GM12891 (cell line): ENCODE data around the gene DDO.

Source experiments
- DNase-seq: peaks from one replicate; pipeline ENCODE4 v3.0.0; 2011; ENCODE audit warnings: low spot score; ENCODE audit not compliant: insufficient read length
- FAIRE-seq: peaks from 2 replicates; lab custom pipeline; 2011; peaks lifted over from hg19 to GRCh38; lab: Jason Lieb, UNC
- PAX5 ChIP-seq: IDR thresholded peaks from 2 replicates; pipeline ENCODE4 v1.6.1; 2011; ENCODE audit warnings: low read length, moderate library complexity, mild to moderate bottlenecking; ENCODE audit not compliant: insufficient read depth, severe bottlenecking
- POLR2A ChIP-seq: IDR thresholded peaks from 2 replicates; pipeline ENCODE4 v1.6.1; 2011; ENCODE audit warnings: low read depth, low read length, control low read depth
- POLR2AphosphoS5 ChIP-seq: IDR thresholded peaks from 2 replicates; pipeline ENCODE4 v1.6.1; 2011; ENCODE audit warnings: low read depth, low read length, control low read depth
- POU2F2 ChIP-seq: IDR thresholded peaks from 2 replicates; pipeline ENCODE4 v1.6.1; 2011; ENCODE audit warnings: low read depth, mild to moderate bottlenecking, control low read depth, low read length, moderate library complexity
- SPI1 ChIP-seq: IDR thresholded peaks from 2 replicates; pipeline ENCODE4 v1.6.1; 2011; ENCODE audit warnings: low read depth, low read length, control low read depth
- TAF1 ChIP-seq: IDR thresholded peaks from 2 replicates; pipeline ENCODE4 v1.6.1; 2011; ENCODE audit warnings: low read depth, low read length, control low read depth

DDO gene

DNA sequence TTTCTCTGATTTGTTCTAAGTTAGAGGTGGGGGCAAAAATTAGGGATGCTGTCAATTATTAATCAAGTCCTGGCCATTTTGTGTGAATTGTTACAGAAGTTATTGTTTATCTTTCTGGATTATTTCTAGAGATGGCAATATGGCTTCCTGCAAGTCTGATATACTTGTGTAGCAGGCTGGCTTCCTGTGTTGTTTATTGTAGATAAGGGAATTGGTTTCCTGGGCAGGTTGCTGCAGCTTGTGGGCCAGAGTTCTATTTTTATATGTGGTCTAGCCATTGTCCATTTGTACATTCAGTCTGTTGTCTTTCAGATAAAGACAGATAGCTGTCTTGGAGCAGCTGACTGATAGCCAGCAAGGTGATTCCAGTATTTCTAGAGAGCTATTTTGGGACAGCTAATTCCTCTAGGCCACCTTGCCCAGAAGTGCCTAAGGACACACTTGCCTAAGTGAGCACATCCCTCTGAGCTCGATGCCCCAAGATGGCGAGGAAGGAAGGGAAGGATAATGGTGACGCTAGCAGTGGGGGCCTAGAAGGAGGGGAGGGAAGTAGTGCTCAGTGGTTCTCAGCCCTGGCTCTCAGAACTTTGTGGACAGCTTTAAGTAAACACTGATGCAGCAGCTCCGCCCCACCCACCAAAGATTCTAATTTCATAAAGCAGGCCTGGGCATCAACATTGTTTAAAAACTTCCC lies 25.5 kb downstream of the DDO start:
- FAIRE-seq (no peak), DNase-seq (no peak)
- no peak for TF ChIP-seq POLR2AphosphoS5
- TF ChIP-seq POU2F2, result no peak
- TF ChIP-seq PAX5, result no peak
- TF ChIP-seq SPI1, result no peak
- TF ChIP-seq POLR2A, result no peak
- no peak for TF ChIP-seq TAF1

DNA sequence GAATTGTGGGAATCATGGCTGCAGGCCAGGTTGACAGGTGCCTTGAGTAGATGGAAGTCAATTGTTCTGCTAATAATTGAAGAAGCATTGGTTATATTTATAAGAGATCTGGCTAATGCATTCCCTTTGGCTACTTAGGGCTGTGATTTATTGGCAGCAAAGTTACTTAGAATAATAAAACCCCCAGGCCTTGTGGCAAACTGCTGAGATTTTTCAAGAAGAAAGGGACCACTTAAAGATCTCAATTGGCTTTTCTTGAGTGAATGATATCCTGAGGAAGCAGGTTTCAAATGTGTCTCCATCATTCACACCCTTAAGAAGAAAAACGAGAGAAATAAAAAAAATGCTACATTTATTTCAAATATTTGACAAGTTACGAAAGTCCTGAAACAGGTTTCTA lies 27.4 kb downstream of the DDO start:
- TF ChIP-seq POU2F2 (no peak), POLR2A (no peak), TAF1 (no peak), POLR2AphosphoS5 (no peak), SPI1 (no peak), PAX5 (no peak)
- no peak for DNase-seq
- no peak for FAIRE-seq

DNA sequence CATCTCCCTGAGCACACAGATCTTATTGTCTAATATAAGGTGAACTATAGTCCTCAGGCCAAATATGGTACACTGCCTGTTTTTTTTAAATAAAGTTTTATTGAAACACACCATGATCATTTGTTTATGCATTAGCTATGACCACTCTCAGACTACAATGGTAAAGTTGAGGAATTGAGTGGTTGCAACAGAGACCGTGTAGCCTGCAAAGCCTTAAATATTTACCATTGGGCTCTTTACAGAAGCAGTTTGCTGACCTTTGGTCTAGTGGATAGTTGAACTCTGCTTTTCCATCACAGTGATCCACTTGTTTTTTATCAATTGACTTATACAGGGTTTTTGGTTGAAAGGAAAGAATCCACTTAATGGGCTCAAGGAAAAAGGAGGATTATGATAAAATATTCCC lies 29.9 kb downstream of the DDO start:
- DNase-seq (no peak), FAIRE-seq (no peak)
- TF ChIP-seq POLR2A (no peak), POLR2AphosphoS5 (no peak), TAF1 (no peak), SPI1 (no peak), POU2F2 (no peak), PAX5 (no peak)

DNA sequence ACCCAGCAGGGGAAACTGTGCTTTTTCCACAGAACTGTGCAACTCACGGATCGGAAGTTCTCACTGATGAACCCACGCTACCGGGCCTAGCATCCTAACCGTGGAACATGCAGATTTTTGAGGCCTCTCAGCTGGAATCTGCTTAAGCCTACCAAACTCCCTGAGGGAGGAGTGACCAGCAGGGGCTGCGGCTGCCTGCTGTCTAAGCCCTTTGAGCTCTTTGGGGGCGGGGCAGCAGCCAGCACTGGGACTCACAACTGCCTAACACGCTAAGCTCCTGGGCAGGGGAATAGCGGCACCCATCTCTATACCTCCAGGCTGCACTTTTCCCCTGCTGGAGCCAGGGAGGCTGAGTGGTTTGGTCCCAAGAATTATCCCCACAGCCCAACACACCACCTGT lies 36.8 kb downstream of the DDO start:
- TF ChIP-seq SPI1 (no peak), POLR2AphosphoS5 (no peak), POU2F2 (no peak)
- DNase-seq, result no peak
- no peak for FAIRE-seq

DNA sequence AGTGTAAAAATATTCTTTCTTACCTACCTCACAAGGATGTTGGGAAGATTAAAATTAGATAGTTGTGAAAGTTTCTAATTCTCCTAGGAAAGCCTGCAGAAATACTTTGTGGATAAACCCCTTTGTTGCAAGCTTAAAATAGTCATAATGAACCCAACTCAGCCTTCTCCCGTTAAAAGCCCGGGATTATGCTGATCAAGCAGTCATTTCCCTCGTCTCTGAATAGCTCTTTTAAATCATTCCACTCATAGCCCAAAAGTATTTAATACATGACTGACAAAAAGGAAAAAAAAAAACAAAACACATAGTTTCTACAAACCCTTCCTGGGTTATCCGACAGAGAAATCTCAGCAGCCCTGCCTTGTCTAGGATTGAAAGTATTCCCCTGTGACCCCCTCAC lies 46.3 kb downstream of the DDO start:
- TF ChIP-seq SPI1 (no peak), PAX5 (no peak), TAF1 (no peak)
- no peak for DNase-seq
- FAIRE-seq, result no peak

DNA sequence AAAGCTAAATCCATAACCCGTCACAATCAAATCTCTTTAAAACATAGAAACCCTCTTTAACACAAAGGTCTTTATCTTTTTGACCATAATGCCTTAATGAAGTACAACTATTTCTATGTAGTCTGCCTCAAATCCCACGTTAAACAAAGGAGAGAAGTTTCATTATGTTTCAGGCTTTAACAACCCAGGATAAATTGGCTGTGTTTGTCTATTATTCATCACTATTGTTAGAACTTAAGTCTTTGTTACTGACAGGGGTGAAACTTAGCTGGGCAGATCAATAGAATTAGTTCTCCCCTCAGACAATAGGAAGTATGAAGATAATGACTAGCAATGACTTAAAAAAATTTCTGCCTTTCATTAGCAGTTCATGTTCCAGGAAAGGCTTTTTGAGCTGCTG lies 47.1 kb downstream of the DDO start:
- TF ChIP-seq SPI1 (no peak), POLR2A (no peak), POLR2AphosphoS5 (no peak), POU2F2 (no peak), PAX5 (no peak), TAF1 (no peak)
- DNase-seq (no peak), FAIRE-seq (no peak)

DNA sequence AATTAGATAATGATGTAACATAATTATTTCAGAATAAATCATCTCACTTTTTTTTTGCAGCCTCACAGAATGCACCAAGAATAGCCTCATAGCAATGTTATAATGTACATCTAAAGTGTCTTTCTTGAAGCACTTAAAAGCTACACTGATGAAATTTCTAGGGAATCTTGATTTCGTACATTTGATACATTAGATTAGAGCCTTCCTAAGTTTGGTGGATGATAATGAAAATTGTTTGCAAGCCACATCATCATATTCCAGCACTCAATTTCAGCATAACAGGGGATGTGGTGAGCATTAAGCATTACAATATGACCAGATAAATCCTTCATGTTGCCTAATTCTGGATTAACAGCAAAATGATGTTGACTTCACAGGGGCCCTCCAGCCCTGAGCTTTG lies 47.5 kb downstream of the DDO start:
- DNase-seq (no peak), FAIRE-seq (no peak)
- TF ChIP-seq POLR2AphosphoS5, result no peak
- no peak for TF ChIP-seq PAX5
- no peak for TF ChIP-seq TAF1

DNA sequence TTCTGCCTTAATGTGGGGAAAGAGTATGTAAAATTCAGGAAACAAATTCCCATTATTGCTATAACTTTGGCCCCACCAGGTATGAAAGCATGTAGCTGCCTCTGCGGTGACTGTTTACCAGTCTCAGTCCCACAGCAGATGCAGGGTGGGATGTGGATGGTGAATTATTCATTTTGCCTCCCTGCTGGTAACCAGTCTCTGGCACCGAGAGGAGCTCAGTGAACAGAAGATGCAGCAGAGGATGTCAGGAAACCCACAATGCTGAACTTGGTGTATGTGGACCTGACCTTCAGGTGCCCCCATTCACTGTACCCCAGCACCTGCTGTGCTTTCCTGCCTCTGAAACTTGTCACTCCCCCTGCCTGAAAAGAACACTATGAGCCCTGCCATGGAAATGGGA lies 48.4 kb downstream of the DDO start:
- no peak for FAIRE-seq
- TF ChIP-seq PAX5 (no peak), TAF1 (no peak), POLR2AphosphoS5 (no peak), SPI1 (no peak), POU2F2 (no peak), POLR2A (no peak)
- no peak for DNase-seq

DNA sequence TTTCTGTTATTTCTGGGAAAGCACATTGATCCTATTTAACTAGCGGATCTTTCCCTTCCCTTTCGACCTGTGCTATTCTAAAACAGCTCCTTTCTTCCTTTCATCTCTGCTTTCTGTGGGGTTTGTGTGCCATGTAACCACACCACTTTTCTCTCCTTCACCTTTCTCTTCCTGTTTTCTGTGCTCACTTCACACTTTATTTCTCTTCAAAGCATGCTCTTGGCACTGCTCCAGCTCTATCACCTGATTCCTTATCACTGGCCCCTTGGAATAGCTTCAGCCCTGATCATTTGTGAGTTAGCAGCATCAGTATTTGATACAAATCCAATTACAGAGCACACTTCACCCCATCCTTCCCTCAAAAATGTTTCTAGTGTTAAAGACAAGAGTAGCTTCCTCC lies 49.1 kb downstream of the DDO start:
- FAIRE-seq, result no peak
- TF ChIP-seq TAF1, result no peak
- 0 out of 2 replicates have a peak, but pooled peaks have one; percentile 6 for TF ChIP-seq SPI1
- TF ChIP-seq PAX5, result no peak
- no peak for DNase-seq

DNA sequence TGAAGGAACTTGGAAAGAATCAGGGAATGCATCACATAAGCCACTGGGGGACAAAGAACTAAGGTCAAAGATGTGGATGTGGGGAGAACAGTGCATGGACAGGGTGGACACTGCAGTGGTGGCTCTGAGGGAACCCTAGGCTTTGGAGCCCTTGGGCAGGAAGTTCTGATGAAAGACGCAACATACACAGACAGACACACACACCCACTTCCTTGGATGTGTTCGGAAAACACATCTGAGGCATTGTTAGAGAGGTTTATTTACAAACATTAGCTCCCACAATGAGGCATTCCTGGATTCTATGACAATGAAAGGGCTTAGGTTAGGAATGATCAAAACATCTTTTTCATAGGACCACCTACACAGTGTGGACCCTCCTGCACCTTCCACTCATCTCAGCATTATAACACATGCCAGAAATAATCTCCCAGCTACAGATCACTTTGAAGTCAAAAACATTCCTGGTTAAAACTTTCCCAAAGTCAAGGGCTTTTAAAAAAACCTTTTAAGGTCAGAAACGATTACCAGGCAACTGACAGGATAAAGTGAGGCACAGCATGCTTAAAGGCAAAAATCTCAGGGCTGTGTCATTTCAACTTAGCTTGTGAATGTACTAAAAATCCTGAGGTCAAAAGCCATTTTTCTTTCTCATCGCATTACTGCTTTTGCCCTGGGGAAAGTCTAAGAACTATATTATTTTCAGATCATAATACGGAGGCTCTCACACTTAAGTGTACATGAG lies 50.8 kb downstream of the DDO start:
- FAIRE-seq, result no peak
- TF ChIP-seq TAF1 (no peak), POLR2A (no peak)
- no peak for DNase-seq
